Activated naive CD4-positive, alpha-beta T cell treated with Interleukin-2 at 50 U/mL for 16 hours (primary cell): ENCODE measurements around the gene ROR2.

Source experiments
- DNase-seq: peaks from one replicate; pipeline ENCODE4 v3.0.0-alpha.2; 2020

Gene ROR2

DNA sequence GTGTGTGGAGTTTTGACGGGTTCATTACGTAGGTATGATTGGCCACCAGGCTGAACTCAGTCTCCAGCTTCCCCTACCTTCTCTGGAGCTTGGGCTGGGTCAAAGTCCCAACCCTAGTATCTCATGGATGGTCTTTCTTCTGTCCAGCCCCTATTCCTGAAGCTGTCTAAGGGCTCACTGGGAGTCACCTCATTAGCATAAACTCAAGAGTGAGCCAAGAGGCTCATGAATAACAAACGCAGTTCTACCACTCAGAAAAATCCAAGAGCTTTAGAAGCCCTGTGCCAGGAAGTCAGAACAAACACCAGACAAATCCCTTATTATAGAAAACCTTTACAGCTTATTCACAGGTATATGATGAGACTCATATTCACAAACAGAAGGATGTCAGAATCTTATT lies 346.1 kb downstream of the ROR2 start:
- no peak for DNase-seq

DNA sequence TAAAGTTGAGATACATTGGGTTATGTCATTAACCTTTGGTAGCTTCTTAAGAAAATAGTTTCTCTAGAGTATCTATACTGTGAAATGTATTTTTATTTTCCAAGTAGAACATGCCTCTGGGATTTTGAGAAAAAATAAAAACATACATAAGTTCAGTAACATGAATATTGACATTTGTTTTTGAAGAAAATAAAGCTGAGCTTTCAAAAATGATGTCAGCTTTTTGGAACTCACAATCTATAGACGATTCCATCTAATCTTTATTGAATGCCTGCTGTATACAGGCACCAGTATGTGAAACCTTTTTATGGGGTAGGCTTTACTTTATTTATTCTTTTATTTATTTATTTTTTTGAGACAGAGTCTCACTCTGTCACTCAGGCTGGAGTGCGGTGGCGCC lies 350.5 kb downstream of the ROR2 start:
- no peak for DNase-seq

DNA sequence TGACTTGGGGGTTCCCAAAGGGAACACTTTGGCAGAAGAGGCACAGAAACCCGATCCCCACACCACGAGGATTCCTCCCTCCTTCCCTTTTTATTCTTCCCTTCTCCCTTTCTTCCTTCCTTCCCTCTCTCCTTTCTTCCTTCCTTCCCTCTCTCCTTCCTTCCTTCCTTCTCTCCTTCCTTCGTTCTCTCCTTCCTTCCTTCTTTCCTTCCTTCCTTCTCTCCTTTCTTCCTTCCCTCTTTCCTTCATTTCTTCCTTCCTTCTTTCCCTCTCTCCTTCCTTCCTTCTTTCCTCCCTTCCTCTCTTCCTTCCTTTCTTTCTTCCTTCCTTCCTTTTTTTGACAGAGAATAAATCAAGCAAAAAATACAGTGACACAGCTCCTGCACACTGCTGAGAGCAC lies 358.4 kb downstream of the ROR2 start:
- no peak for DNase-seq

DNA sequence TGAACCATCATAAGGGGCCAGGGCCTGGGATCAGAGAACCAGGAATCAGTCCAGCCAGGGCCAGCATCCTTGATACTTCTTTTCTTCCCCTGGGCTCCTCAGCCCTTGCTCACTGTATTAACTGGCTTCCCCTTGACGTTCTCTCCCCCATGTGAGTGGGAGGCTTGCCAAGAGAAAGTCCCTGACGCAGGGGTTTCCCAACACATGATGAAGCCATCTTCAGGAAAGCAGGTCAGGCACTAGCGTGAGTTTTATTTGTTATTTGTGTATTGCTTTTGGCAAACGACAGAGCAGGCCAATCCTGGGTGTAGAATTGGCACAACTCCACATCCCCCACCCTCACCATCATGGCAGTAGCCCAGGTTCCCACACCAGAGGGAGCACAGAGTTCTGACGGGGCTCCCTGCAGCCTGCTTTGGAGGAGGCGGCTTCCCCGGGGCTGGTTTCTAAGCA lies 360.9 kb downstream of the ROR2 start:
- DNase-seq: no peak

DNA sequence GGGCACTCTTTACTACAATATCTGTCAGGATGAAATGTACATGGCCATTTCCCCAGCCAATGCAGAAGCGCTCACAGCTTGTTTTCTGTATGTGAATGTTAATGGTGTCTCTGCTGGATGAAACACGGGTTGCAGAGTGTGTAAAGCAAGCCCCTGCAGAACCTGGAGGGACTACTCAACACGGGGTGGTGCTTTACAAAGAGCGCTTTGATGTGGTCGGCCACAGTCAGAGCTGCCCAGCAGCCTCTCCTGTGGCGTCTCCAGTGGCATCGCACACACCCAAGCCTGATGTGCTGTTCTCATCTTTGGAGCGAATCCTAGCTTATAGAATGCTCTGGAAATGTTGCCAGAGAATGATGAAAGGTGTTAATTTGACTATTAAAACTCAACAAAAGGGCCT lies 363.7 kb downstream of the ROR2 start:
- no peak for DNase-seq

DNA sequence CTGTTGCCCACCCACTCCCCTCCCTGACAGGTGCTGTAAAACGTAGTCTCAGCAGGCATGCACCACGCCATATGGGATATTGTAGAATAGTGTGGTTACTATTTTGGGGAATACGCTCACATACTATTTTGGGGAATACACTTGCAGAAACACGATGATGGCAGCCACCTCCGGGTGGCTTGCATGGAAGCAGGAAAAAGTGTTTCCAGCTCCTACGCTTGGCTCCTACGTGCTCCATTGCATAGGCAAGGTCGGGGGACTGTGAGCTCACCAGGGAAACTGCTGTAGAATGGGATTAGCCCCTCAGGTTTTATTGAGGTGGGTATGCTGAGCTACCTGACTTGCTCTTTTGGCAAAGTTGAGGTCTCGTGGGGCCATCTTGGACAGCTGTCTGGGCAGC lies 366.1 kb downstream of the ROR2 start:
- no peak for DNase-seq

DNA sequence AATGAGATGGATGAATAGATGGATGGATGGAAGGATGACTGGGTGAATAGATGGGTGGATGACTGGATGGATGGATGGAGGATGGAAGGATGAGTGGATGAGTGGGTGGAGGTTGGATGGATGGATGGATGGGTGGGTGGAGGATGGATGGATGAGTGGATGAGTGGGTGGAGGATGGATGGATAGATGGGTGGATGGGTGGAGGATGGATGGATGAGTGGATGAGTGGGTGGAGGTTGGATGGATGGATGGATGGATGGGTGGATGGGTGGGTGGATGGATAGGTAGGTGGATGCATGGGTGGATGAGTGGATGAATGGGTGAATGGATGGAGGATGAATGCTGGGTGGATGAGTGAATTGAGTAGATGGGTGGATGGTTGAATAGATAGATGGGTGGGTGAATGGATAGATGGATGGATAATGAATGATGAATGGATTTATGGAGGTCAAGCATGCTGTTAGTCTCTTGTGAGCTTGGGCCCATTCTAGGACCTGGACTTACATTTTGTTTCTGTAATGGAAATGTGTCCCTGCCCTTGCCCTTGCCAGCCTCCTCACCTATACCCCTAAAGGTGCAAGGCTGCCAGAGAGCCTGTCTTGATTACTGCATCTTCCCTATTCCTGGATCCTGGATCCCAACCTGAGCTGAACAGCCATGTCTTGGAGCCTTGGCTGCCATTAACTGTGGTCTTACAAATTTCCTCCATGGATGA lies 366.7 kb downstream of the ROR2 start:
- no peak for DNase-seq

DNA sequence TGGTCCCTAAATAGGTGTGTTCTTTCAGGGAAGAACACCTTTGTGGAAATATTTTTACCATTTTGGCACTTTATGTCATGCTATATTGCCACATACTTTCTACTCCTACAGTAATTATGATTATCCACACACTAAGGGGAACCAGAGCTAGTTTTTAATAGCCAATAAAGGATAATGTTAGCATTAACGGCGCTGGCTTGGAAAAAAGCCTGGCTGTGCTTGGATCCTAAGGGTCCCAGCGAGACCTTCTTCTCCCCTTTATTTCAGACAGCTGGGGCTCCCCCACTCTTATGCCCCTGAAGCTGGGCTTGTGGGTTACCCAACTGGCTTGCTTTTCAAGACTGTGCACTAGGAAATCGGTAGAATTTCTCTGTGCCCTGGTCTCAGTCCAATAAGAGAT lies 367.8 kb downstream of the ROR2 start:
- no peak for DNase-seq

DNA sequence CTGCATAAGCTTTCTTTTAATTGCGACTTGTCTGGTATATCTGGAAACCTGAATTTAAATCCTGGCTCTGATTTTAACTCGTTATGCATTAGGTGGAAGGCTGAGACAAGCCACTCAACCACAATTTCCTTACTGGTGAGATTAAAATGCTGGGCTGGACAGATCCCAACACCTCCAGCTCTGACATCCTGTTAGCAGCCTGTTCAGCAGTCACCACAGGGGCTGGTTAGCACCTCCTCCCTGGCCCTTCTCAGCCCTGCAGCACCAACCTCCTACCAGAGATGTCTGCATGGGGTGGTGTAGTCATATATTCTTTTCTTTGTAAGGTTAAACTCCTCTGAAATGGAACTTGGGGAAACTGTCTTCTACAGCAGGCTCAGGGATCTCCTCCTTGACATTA lies 369.9 kb downstream of the ROR2 start:
- DNase-seq: no peak

DNA sequence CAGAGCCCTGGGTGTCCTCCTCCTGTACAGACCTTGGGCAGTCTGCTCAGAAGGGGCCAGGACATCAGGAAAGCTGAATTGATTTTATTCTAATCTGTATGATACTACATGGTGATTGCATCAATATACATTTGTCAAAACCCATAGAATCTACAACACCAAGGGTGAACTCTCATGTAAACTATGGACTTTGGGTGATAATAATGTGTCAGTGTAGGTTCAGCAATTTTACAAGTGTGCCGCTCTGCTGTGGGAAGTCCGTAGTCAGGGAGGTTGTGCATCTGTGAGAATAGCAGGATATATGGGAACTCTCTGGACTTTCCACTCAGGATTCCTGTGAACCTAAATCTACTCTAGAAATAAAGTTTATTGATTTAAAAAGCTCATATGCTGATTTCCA lies 371.1 kb downstream of the ROR2 start:
- DNase-seq: no peak

DNA sequence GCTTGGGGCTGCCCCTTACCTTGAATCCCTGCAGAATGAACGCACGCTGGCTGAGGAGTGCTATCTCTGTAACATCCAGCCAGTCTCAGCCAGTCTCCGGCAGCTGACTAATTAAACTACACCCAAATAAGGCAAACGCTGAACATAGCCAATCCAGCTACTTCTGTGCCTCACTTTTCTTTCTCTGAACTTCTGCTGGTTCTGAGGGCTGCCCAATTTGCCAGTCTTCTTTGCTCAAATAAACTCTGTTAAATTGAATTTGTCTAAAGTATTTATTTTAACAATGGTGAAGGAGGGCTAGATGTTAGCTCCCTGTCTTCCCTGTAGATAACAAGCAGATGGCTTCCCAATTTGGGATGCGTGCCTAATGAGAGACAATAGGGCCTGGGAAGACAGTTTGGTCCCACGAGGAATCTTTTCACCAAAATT lies 372.4 kb downstream of the ROR2 start:
- no peak for DNase-seq

DNA sequence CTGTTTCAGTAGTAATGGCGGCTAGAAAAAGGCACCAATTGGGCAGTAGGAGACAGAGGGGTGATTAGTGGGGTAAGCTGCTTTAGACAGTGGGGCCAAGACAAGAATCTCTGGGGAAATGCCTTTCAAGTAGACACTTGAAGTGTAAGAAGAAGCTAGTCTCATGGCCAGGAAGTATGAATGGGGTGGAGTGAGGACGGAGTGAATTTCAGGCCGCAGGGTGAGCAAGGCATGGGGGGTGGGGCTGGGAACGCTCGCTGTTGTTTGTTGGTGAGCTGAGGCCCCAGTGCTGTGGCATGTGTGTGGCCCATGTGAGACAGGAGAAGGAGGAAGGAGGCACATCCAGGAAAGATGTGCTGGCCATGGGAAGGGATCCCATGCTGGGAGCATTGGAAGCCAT lies 377.2 kb downstream of the ROR2 start:
- no peak for DNase-seq

DNA sequence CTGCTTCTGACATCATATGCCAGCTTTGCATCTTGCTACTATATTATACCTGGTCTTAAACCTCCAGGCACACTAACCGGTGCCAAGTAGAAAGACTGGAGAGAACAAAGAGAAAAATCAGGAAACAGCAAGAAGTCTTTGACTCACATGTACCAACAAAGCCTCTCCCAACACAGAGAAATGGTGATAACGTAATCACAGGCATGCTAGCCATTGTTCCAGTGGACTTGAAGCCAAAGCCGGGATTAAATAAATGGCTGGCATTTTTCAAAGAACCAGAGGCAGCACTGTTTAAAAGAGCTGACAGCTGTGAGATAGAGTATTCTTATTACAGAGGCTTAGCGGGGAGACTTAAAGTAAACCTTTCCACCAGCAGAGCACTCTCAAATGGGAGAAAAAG lies 378.0 kb downstream of the ROR2 start:
- no peak for DNase-seq

DNA sequence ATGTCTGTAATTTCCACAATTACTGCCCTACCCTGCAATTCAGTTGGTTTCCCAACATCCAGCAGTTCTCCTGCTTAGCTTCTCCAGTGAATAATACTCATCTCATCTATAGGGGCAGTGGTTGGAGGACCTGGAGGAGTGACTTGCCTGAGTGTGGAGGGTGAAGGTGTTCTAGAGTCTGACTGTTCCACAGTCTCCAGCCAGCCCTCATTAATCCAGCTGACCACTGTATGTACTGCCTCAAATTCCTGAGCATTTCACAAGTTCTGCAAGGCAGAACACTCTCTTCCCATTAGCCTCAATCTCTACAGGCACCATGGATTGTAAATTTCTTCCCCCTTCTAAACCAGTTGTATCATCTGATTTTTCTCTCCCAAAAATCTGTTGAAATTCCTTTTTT lies 379.0 kb downstream of the ROR2 start:
- DNase-seq: no peak

DNA sequence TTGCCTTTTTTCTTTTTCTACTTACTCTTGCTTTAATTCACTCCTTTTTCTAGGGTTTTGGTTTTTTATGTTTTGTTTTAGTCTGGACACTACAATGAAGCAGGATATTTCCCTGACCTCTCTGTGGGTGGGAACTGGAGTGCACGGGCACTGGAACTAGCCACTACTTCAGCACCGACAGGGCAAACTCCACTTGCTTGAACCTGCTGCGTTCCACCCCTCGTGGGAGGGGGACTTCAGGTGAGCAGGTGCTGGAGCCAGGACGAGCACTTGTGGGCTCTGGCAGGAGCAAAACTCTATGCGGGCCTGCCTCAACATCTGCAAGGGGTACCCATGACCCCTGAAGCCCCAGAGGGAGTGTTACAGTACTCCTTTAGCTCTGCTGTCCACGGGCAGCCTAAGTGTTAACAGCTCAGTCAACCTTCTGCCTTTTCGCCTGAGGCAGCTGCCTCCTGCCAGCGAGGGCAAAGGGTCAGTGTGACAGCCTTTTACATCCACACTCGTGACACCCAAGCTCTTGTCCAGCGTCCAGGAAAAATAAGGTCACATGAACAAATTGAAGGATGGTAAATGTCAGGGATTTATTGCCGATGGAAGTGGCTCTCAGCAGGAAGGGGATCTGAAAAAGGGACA lies 382.3 kb downstream of the ROR2 start:
- no peak for DNase-seq

DNA sequence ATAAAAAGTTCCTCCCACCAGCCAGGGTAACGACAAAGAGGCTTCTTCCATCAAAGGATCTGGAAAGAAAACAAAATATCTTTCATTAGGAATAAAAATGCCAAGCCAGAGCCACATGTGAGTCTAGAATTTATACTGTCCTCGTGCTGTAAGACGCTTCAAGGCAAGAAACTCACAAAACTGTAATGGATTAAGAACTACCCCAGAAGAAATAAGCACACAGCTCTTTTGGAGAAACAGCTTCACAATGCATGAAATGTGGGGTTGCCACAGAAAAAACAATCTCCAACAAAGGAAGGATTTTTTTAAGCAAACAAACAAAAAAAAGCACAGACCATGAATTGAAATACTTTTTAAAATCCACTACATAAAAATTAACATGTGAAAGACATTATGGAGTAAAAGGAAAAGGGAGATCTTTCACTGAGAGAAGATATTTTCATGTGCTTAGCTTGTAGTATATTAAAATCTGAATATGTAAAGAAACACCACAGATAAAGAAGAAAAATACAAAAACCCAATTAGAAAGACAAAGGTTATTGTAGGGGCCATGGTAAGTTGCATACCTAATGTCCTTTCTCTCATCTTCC lies 385.9 kb downstream of the ROR2 start:
- no peak for DNase-seq

DNA sequence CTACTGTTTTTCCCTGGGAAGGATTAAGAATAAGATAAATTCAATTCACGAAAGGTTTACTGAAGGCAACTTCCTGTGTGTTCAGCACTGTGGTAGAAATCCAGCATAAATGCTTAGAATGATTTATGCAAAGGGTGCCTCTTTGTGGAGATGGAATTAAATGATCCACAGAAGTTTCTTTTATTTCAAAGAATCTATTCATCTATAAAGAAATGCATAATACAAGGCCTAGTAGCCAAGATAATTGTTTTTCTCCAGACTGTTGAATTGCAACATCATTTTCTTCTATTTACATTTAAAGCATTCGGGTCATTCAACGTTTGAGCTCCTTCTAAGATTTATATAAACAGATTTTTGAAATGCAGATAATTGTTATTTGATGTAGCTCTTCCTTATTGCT lies 387.6 kb downstream of the ROR2 start:
- DNase-seq: no peak

DNA sequence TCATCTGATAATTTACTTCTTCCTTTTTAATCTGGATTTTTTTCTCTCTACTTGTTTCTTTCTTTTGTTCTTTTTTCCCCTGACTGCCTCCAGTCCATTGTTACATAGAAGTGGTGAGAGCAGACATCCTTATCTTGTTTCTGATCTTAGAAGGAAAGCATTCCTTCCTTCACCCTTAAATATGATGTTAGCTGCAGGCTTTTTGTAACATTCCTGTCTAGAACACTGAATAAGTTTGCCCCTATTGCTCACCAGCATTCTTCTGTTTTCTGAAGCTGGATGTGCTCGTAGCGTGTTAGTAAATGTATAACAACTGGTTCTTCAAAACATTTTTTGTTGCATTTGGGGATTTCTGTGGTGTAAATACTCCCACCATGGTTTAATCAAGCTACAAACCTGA lies 389.7 kb downstream of the ROR2 start:
- no peak for DNase-seq

DNA sequence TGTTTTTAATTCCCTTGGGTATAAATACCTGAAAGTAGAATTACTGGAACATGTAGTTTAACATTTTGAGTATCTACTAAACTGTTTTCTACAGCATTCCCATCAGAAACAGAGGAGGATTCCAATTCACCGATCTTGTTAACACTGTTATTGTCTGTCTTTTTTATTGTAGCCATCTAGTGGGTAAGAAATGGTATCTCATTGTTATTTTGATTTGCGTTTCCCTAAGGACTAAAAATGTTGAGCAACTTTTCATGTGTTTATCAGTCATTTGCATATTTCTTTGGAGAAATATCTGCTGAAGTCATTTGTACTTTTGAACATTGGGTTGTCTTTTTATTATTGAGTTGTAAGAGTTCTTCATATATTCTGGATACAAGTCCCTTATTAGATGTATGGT lies 391.1 kb downstream of the ROR2 start:
- DNase-seq: no peak

DNA sequence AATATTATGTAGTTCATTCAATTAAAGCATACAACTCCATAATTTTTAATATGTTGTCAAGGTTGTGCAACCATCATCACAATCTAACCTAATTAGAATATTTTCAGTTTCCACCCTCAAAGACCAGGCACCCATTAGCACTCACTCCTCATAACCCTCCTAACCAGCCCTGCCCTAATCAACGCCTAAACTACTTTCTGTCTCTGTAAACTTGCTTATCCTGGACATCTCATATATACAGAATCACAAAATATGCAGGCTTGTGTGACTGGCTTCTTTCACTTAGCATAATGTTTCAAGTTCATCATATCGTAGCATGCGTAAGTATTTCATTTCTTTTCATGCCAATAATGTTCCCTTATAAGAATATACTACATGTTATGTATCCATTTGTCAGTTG lies 391.6 kb downstream of the ROR2 start:
- DNase-seq: no peak

DNA sequence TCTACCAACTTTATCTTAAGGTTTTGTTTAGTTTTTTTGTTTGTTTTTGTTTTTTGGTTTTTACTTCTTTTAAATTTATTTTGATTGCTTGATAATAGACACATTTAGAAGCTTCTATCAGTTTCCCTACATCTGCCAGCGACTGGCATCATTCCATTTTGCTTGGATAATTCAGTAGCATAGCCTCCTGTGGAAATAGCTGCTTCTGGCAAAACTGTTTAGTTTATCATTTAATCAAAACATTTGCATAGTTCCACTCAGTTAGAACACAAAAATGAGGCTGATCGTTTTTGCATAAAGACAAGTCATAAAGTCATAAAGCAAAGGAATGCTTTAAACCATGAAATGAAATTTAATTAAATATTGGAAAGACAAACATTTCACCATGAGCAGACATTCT lies 392.7 kb downstream of the ROR2 start:
- no peak for DNase-seq

DNA sequence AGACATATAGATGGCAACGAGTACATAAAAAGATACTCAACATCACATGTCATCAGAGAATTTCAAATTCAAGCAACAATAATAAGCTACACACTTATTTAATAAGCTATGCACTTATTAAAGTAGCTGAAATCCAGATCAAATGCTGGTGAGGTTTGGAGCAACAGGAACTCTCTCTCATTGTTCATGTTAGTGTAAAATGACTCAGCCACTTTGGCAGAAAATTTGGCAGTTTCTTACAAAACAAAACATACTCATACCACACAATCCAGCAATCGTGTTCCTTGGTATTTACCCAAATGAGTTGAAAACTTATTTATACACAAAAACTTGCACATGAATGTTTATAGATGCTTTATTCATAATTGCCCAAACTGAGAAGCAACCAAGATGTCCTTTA lies 394.9 kb downstream of the ROR2 start:
- DNase-seq: no peak

DNA sequence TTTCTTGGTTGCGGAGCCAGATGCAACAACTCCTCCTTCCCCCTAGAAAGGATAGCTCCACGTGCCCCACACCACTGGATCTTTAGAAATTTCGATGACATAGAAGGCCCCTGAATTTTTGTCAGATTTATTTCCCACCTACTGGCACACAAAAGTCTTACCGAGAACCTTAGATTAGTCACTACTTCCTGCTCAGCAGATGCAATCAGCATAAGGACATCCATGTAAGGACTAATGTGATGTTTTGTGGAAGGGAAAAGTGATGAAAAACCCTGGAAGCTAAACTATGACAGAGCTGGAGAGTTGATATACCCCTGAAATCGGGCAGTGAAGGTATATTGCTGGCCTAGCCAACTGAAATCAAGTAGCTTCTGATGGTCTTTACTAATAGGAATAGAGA lies 400.9 kb downstream of the ROR2 start:
- no peak for DNase-seq

DNA sequence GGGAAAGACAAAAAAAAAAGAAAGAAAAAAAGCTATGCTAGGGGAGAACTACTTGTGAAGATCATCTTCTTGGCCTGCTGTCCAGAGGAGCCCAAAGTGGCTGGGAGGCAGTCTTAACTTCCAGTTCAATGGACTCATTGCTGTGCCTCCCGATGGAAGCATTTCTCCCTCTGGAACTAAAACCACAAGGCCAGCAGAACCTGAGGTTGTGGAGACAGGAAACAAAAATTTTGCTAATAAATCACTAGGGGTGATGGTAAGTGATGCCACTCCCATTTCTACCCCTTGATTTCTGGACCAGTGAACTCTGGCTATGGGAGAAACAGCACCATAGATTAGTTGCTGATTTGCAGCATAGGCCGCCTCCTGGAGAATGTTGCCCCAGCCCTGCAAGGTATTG lies 402.9 kb downstream of the ROR2 start:
- DNase-seq: no peak

DNA sequence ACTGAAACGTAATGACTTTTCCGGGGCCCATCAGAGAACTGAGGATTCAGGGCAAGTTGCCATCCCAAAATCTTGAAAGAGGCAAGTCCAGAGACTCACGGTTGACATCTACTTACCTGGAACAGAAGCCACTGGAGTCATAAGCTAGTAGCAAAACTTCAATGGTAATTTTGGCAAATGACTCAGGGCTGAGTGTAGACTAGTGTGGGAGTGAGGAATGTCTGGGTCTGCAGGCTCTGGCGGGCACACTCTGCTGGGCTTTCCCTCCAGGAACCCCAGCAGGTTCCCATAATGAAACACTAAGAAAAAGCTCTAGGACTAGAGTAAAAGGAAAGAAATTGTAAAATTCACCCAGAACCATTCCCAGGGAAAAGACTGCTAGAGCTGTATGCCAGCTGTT lies 403.5 kb downstream of the ROR2 start:
- no peak for DNase-seq
